GM21526 (cell line): ENCODE data around the gene TBCD.
"Not testable (repeated sequence)": the region's sequence is repeated elsewhere in the genome, so short reads cannot be mapped to it uniquely, and the experiment has no call there.

Experiments
- ATAC-seq: cut with Tn5 transposase; IDR thresholded peaks from one replicate; pipeline ENCODE4 v1.9.1; 2021; ENCODE audit warnings: moderate library complexity; ENCODE audit not compliant: unreplicated experiment, low FRiP score

TBCD gene

GRCh38 chr17:82756166-82756565, 4.3 kb downstream of the TBCD start:
- ATAC-seq, result no peak

- no peak for ATAC-seq
Observed at GRCh38 chr17:82765371-82765770, 13.5 kb downstream of the TBCD start.

GRCh38 chr17:82767041-82767754, 15.3 kb downstream of the TBCD start:
- ATAC-seq, result no peak

- ATAC-seq, result no peak
Observed at GRCh38 chr17:82769041-82769440, 17.2 kb downstream of the TBCD start.

- no peak for ATAC-seq
Observed at GRCh38 chr17:82772026-82772425, 20.2 kb downstream of the TBCD start.

- ATAC-seq, result not testable (repeated sequence)
Observed at GRCh38 chr17:82774456-82774855, 22.6 kb downstream of the TBCD start.

- ATAC-seq, result no peak
Observed at GRCh38 chr17:82775001-82775823, 23.3 kb downstream of the TBCD start.

- no peak for ATAC-seq
Observed at GRCh38 chr17:82776454-82776853, 24.6 kb downstream of the TBCD start.

- ATAC-seq, result not testable (repeated sequence)
Observed at GRCh38 chr17:82777778-82778375, 26.0 kb downstream of the TBCD start.

- ATAC-seq, result no peak
Observed at GRCh38 chr17:82779541-82779940, 27.7 kb downstream of the TBCD start.

GRCh38 chr17:82780195-82780594, 28.3 kb downstream of the TBCD start:
- no peak for ATAC-seq

- ATAC-seq, result no peak
Observed at GRCh38 chr17:82780971-82781893, 29.4 kb downstream of the TBCD start.

GRCh38 chr17:82781894-82782274, 30.0 kb downstream of the TBCD start:
- no peak for ATAC-seq

GRCh38 chr17:82782657-82783207, 30.9 kb downstream of the TBCD start:
- no peak for ATAC-seq

GRCh38 chr17:82783498-82783897, 31.6 kb downstream of the TBCD start:
- ATAC-seq, result no peak

- ATAC-seq, result not testable (repeated sequence)
Observed at GRCh38 chr17:82785581-82785980, 33.7 kb downstream of the TBCD start.

- ATAC-seq, result no peak
Observed at GRCh38 chr17:82786427-82786826, 34.6 kb downstream of the TBCD start.

GRCh38 chr17:82787081-82787848, 35.4 kb downstream of the TBCD start:
- ATAC-seq, result no peak

GRCh38 chr17:82788206-82789001, 36.5 kb downstream of the TBCD start:
- no peak for ATAC-seq
